ENCODE results near the gene PDE6B. TPM values are rescaled to one million over a fixed set of nuclear protein-coding genes. Genes with fewer than 3 reads are reported as not detected.
"Not testable (repeated sequence)": the region's sequence is repeated elsewhere in the genome, so short reads cannot be mapped to it uniquely, and the experiment has no call there.

The PDE6B gene
- polyA plus RNA-seq, 1 donor from 2014 or later = 3.2 TPM

GRCh38 chr4:667545-667925, 42.2 kb downstream of the PDE6B start:
- H3K79me2 ChIP-seq (replicated peaks; ENCODE audit: insufficient read depth, low read length) = no peaks in the 10 kb centered on the region
- H4K20me1 ChIP-seq (ENCODE audit: insufficient read depth) = no peaks in the 10 kb centered on the region
- no peak overlapping the region for H3K9ac ChIP-seq (ENCODE audit: low read length)
- no peak overlapping the region for H2AFZ ChIP-seq (ENCODE audit: low read depth, low read length)
- H3K9me3 ChIP-seq (ENCODE audit: low read length) = no peaks in the 10 kb centered on the region
- H3K36me3 ChIP-seq (ENCODE audit: insufficient read depth, low read length) = no peaks in the 10 kb centered on the region
- no peak overlapping the region for H3K27ac ChIP-seq (ENCODE audit: low read length)
- H3F3A ChIP-seq (ENCODE audit: insufficient read depth, low read length, poor library complexity, severe bottlenecking) = no peaks in the 10 kb centered on the region
- no peaks in the 10 kb centered on the region for H3K27me3 ChIP-seq (ENCODE audit: insufficient read depth, low read depth, low read length)
- TF ChIP-seq EZH2 (IDR thresholded peaks at IDR 0.05; ENCODE audit: borderline replicate concordance, insufficient read depth, low read length, poor library complexity, severe bottlenecking) = no peak
- no peak for TF ChIP-seq SMC3 (conservative IDR thresholded peaks at IDR 0.05; ENCODE audit: poor library complexity)
- no peak for TF ChIP-seq EP300 (conservative IDR thresholded peaks at IDR 0.05; ENCODE audit: poor library complexity, severe bottlenecking)
- no peak for TF ChIP-seq POLR2AphosphoS5 (IDR thresholded peaks at IDR 0.05)
- no peak for TF ChIP-seq RAD21 (conservative IDR thresholded peaks at IDR 0.05)
- no peak for TF ChIP-seq MXI1 (conservative IDR thresholded peaks at IDR 0.05; ENCODE audit: poor library complexity, severe bottlenecking)
- no peak overlapping the region for H3K4me3 ChIP-seq (ENCODE audit: low read length)
- no peak overlapping the region for H3K4me2 ChIP-seq (ENCODE audit: low read length)
- no peaks in the 10 kb centered on the region for H3K9me2 ChIP-seq (ENCODE audit: insufficient read depth, low read length)

GRCh38 chr4:668219-668618, 42.8 kb downstream of the PDE6B start:
- H3K27ac ChIP-seq (ENCODE audit: low read length); H3K9me2 ChIP-seq (ENCODE audit: insufficient read depth, low read length): not testable (repeated sequence)

GRCh38 chr4:669806-670559, 44.6 kb downstream of the PDE6B start:
- not testable (repeated sequence) for H4K20me1 ChIP-seq (ENCODE audit: insufficient read depth); H3K27ac ChIP-seq (ENCODE audit: low read length); H3K9me3 ChIP-seq (ENCODE audit: low read length); H3K4me3 ChIP-seq (ENCODE audit: low read length); H3K9ac ChIP-seq (ENCODE audit: low read length); H3K27me3 ChIP-seq (ENCODE audit: insufficient read depth, low read depth, low read length); H3K9me2 ChIP-seq (ENCODE audit: insufficient read depth, low read length); H3K79me2 ChIP-seq (replicated peaks; ENCODE audit: insufficient read depth, low read length); H2AFZ ChIP-seq (ENCODE audit: low read depth, low read length); H3F3A ChIP-seq (ENCODE audit: insufficient read depth, low read length, poor library complexity, severe bottlenecking); H3K36me3 ChIP-seq (ENCODE audit: insufficient read depth, low read length); H3K4me2 ChIP-seq (ENCODE audit: low read length)

More at GRCh38 chr4:668219-668618, 42.8 kb downstream of the PDE6B start:
- H4K20me1 ChIP-seq (ENCODE audit: insufficient read depth); H3K27me3 ChIP-seq (ENCODE audit: insufficient read depth, low read depth, low read length); H3K4me2 ChIP-seq (ENCODE audit: low read length); H3K9ac ChIP-seq (ENCODE audit: low read length); H3K79me2 ChIP-seq (replicated peaks; ENCODE audit: insufficient read depth, low read length); H3K9me3 ChIP-seq (ENCODE audit: low read length); H2AFZ ChIP-seq (ENCODE audit: low read depth, low read length); H3F3A ChIP-seq (ENCODE audit: insufficient read depth, low read length, poor library complexity, severe bottlenecking); H3K4me3 ChIP-seq (ENCODE audit: low read length); H3K36me3 ChIP-seq (ENCODE audit: insufficient read depth, low read length): not testable (repeated sequence)

GRCh38 chr4:671769-672168, 46.4 kb downstream of the PDE6B start:
- Histone ChIP-seq H3K27ac (ENCODE audit: low read length) (no peak overlapping the region), H2AFZ (ENCODE audit: low read depth, low read length) (no peak overlapping the region), H3K36me3 (ENCODE audit: insufficient read depth, low read length) (no peaks in the 10 kb centered on the region), H4K20me1 (ENCODE audit: insufficient read depth) (no peaks in the 10 kb centered on the region), H3K9me2 (ENCODE audit: insufficient read depth, low read length) (no peaks in the 10 kb centered on the region), H3K27me3 (ENCODE audit: insufficient read depth, low read depth, low read length) (no peaks in the 10 kb centered on the region), H3K4me3 (ENCODE audit: low read length) (no peak overlapping the region), H3F3A (ENCODE audit: insufficient read depth, low read length, poor library complexity, severe bottlenecking) (no peaks in the 10 kb centered on the region), H3K79me2 (replicated peaks; ENCODE audit: insufficient read depth, low read length) (peaks cover 11% of the 10 kb centered on the region), H3K4me2 (ENCODE audit: low read length) (no peak overlapping the region), H3K9ac (ENCODE audit: low read length) (no peak overlapping the region), H3K9me3 (ENCODE audit: low read length) (no peaks in the 10 kb centered on the region)
- no peak for TF ChIP-seq EZH2 (IDR thresholded peaks at IDR 0.05; ENCODE audit: borderline replicate concordance, insufficient read depth, low read length, poor library complexity, severe bottlenecking)
- no peak for TF ChIP-seq SMC3 (conservative IDR thresholded peaks at IDR 0.05; ENCODE audit: poor library complexity)
